GM10266 (cell line): ENCODE data around the gene ANXA10.
"Not testable (repeated sequence)": the region's sequence is repeated elsewhere in the genome, so short reads cannot be mapped to it uniquely, and the experiment has no call there.

Source experiments
- DNase-seq: peaks from one replicate; pipeline ENCODE4 v3.0.0; 2012; ENCODE audit errors: extremely low spot score
- CTCF ChIP-seq: IDR thresholded peaks from 2 replicates; pipeline ENCODE4 v1.5.1; 2012; ENCODE audit warnings: mild to moderate bottlenecking, low read depth; ENCODE audit not compliant: control insufficient read depth, insufficient read depth; ENCODE audit errors: missing control alignments

Gene ANXA10

GRCh38 chr4:168199260-168199957 is 107.1 kb downstream of the ANXA10 start:
- DNase-seq, result no peak
- TF ChIP-seq CTCF, result no peak

- DNase-seq, result no peak
- TF ChIP-seq CTCF, result no peak
Observed at GRCh38 chr4:168200685-168201084, 108.3 kb downstream of the ANXA10 start.

- DNase-seq, result no peak
- TF ChIP-seq CTCF, result no peak
Observed at GRCh38 chr4:168203233-168203911, 111.0 kb downstream of the ANXA10 start.

GRCh38 chr4:168208957-168209614 is 116.7 kb downstream of the ANXA10 start:
- no peak for TF ChIP-seq CTCF
- DNase-seq, result no peak

GRCh38 chr4:168212656-168213055 is 120.3 kb downstream of the ANXA10 start:
- DNase-seq, result no peak
- TF ChIP-seq CTCF, result no peak

GRCh38 chr4:168213511-168213910 is 121.2 kb downstream of the ANXA10 start:
- not testable (repeated sequence) for DNase-seq

- TF ChIP-seq CTCF, result no peak
- no peak for DNase-seq
Observed at GRCh38 chr4:168218645-168219044, 126.3 kb downstream of the ANXA10 start.

- no peak for TF ChIP-seq CTCF
- no peak for DNase-seq
Observed at GRCh38 chr4:168220893-168221292, 128.6 kb downstream of the ANXA10 start.
